Stimulated activated memory B cell treated with anti-CD40 and anti-IgM and Interleukin-4, amounts not matched to agents 10 μg/mL and 1 μg/mL and 100 μg/mL, for 72 hours (primary cell): ENCODE results near the gene HSPB7.
"Not testable (repeated sequence)": the region's sequence is repeated elsewhere in the genome, so short reads cannot be mapped to it uniquely, and the experiment has no call there.

Experiments used
- ATAC-seq: fragments of 150-1000 bp; cut with Tn5 transposase; 2 replicates; pipeline ENCODE4 v1.10.0; 2021
- H3K27ac Mint-ChIP-seq: one replicate; pipeline ENCODE4 v1.8.0; 2022; ENCODE audit warnings: mild to moderate bottlenecking, mixed read lengths
- H3K27me3 Mint-ChIP-seq: one replicate; pipeline ENCODE4 v1.8.0; 2022; ENCODE audit warnings: mixed read lengths
- H3K36me3 Mint-ChIP-seq: one replicate; pipeline ENCODE4 v1.8.0; 2022; ENCODE audit warnings: mixed read lengths
- H3K4me1 Mint-ChIP-seq: one replicate; pipeline ENCODE4 v1.8.0; 2022; ENCODE audit warnings: mixed read lengths
- H3K4me3 Mint-ChIP-seq: one replicate; pipeline ENCODE4 v1.8.0; 2022; ENCODE audit warnings: mild to moderate bottlenecking, moderate library complexity, mixed read lengths
- H3K9me3 Mint-ChIP-seq: one replicate; pipeline ENCODE4 v1.8.0; 2022; ENCODE audit warnings: mixed read lengths

The HSPB7 gene

GRCh38 chr1:16009678-16010077 lies 8.2 kb downstream of the HSPB7 start:
- H3K36me3 Mint-ChIP-seq, result no peaks in the 10 kb centered on the region
- ATAC-seq, result no peak
- H3K9me3 Mint-ChIP-seq, result no peaks in the 10 kb centered on the region
- H3K4me1 Mint-ChIP-seq, result peaks cover 52% of the 10 kb centered on the region
- no peak overlapping the region for H3K4me3 Mint-ChIP-seq
- H3K27me3 Mint-ChIP-seq, result no peaks in the 10 kb centered on the region
- H3K27ac Mint-ChIP-seq, result no peak overlapping the region

GRCh38 chr1:16009030-16009460 lies 8.8 kb downstream of the HSPB7 start:
- no peaks in the 10 kb centered on the region for H3K36me3 Mint-ChIP-seq
- H3K27me3 Mint-ChIP-seq, result no peaks in the 10 kb centered on the region
- H3K27ac Mint-ChIP-seq, result no peak overlapping the region
- no peaks in the 10 kb centered on the region for H3K9me3 Mint-ChIP-seq
- peaks cover 46% of the 10 kb centered on the region for H3K4me1 Mint-ChIP-seq
- peak; percentile 43 for ATAC-seq
- H3K4me3 Mint-ChIP-seq, result no peak overlapping the region

GRCh38 chr1:16007671-16008341 lies 10.0 kb downstream of the HSPB7 start:
- Mint-ChIP-seq H3K27ac (no peak overlapping the region), H3K4me1 (peaks cover 37% of the 10 kb centered on the region), H3K36me3 (no peaks in the 10 kb centered on the region), H3K9me3 (no peaks in the 10 kb centered on the region), H3K4me3 (no peak overlapping the region), H3K27me3 (no peaks in the 10 kb centered on the region)
- no peak for ATAC-seq

GRCh38 chr1:16006552-16007485 lies 11.0 kb downstream of the HSPB7 start:
- peak; percentile 76 for ATAC-seq
- H3K9me3 Mint-ChIP-seq, result no peaks in the 10 kb centered on the region
- no peak overlapping the region for H3K4me3 Mint-ChIP-seq
- H3K4me1 Mint-ChIP-seq, result peaks cover 31% of the 10 kb centered on the region
- peak overlapping the region; percentile 42 for H3K27ac Mint-ChIP-seq
- no peaks in the 10 kb centered on the region for H3K27me3 Mint-ChIP-seq
- no peaks in the 10 kb centered on the region for H3K36me3 Mint-ChIP-seq

- Mint-ChIP-seq H3K36me3 (no peaks in the 10 kb centered on the region), H3K27ac (peak overlapping the region; percentile 42), H3K4me1 (peaks cover 31% of the 10 kb centered on the region), H3K9me3 (no peaks in the 10 kb centered on the region), H3K4me3 (no peak overlapping the region), H3K27me3 (no peaks in the 10 kb centered on the region)
- ATAC-seq, result no peak
These were observed 11.8 kb downstream of the HSPB7 start for GRCh38 chr1:16006010-16006409.

- Mint-ChIP-seq H3K4me3 (no peak overlapping the region), H3K36me3 (no peaks in the 10 kb centered on the region), H3K4me1 (peaks cover 31% of the 10 kb centered on the region), H3K27me3 (no peaks in the 10 kb centered on the region), H3K27ac (no peak overlapping the region), H3K9me3 (no peaks in the 10 kb centered on the region)
- ATAC-seq, result no peak
These were observed 12.2 kb downstream of the HSPB7 start for GRCh38 chr1:16005597-16005996.

GRCh38 chr1:16001274-16001673 lies 16.6 kb downstream of the HSPB7 start:
- not testable (repeated sequence) for H3K4me3 Mint-ChIP-seq, ATAC-seq, H3K36me3 Mint-ChIP-seq, H3K27ac Mint-ChIP-seq, H3K9me3 Mint-ChIP-seq, H3K27me3 Mint-ChIP-seq
- H3K4me1 Mint-ChIP-seq, result peaks cover 14% of the 10 kb centered on the region

GRCh38 chr1:15998929-15999328 lies 18.9 kb downstream of the HSPB7 start:
- Mint-ChIP-seq H3K9me3 (no peaks in the 10 kb centered on the region), H3K4me3 (no peak overlapping the region), H3K27ac (no peak overlapping the region), H3K4me1 (no peaks in the 10 kb centered on the region), H3K36me3 (no peaks in the 10 kb centered on the region), H3K27me3 (no peaks in the 10 kb centered on the region)
- ATAC-seq, result no peak

- H3K27ac Mint-ChIP-seq, result peak overlapping the region; percentile 7
- H3K4me3 Mint-ChIP-seq, result no peak overlapping the region
- H3K27me3 Mint-ChIP-seq, result no peaks in the 10 kb centered on the region
- H3K9me3 Mint-ChIP-seq, result no peaks in the 10 kb centered on the region
- H3K4me1 Mint-ChIP-seq, result no peaks in the 10 kb centered on the region
- no peak for ATAC-seq
- no peaks in the 10 kb centered on the region for H3K36me3 Mint-ChIP-seq
These were observed 20.1 kb downstream of the HSPB7 start for GRCh38 chr1:15997637-15998280.

GRCh38 chr1:15997076-15997585 lies 20.7 kb downstream of the HSPB7 start:
- no peaks in the 10 kb centered on the region for H3K9me3 Mint-ChIP-seq
- H3K27ac Mint-ChIP-seq, result peak overlapping the region; percentile 7
- H3K4me3 Mint-ChIP-seq, result no peak overlapping the region
- no peaks in the 10 kb centered on the region for H3K4me1 Mint-ChIP-seq
- H3K27me3 Mint-ChIP-seq, result no peaks in the 10 kb centered on the region
- H3K36me3 Mint-ChIP-seq, result no peaks in the 10 kb centered on the region
- no peak for ATAC-seq

- H3K27ac Mint-ChIP-seq, result peak overlapping the region; percentile 14
- peak; percentile 52 for ATAC-seq
- no peaks in the 10 kb centered on the region for H3K9me3 Mint-ChIP-seq
- H3K27me3 Mint-ChIP-seq, result no peaks in the 10 kb centered on the region
- H3K4me3 Mint-ChIP-seq, result no peak overlapping the region
- no peaks in the 10 kb centered on the region for H3K4me1 Mint-ChIP-seq
- H3K36me3 Mint-ChIP-seq, result no peaks in the 10 kb centered on the region
These were observed 23.1 kb downstream of the HSPB7 start for GRCh38 chr1:15994590-15995351.

- H3K36me3 Mint-ChIP-seq, result no peaks in the 10 kb centered on the region
- H3K4me1 Mint-ChIP-seq, result no peaks in the 10 kb centered on the region
- H3K4me3 Mint-ChIP-seq, result no peak overlapping the region
- no peaks in the 10 kb centered on the region for H3K9me3 Mint-ChIP-seq
- ATAC-seq, result no peak
- no peaks in the 10 kb centered on the region for H3K27me3 Mint-ChIP-seq
- no peak overlapping the region for H3K27ac Mint-ChIP-seq
These were observed 23.8 kb downstream of the HSPB7 start for GRCh38 chr1:15994081-15994480.

- Mint-ChIP-seq H3K27me3 (no peaks in the 10 kb centered on the region), H3K4me1 (no peaks in the 10 kb centered on the region), H3K9me3 (no peaks in the 10 kb centered on the region), H3K4me3 (no peak overlapping the region), H3K27ac (no peak overlapping the region), H3K36me3 (no peaks in the 10 kb centered on the region)
- no peak for ATAC-seq
These were observed 24.2 kb downstream of the HSPB7 start for GRCh38 chr1:15993666-15994065.

GRCh38 chr1:15992582-15993500 lies 25.0 kb downstream of the HSPB7 start:
- ATAC-seq, result no peak
- Mint-ChIP-seq H3K9me3 (no peaks in the 10 kb centered on the region), H3K27me3 (no peaks in the 10 kb centered on the region), H3K4me3 (no peak overlapping the region), H3K36me3 (no peaks in the 10 kb centered on the region), H3K27ac (peak overlapping the region; percentile 54), H3K4me1 (no peaks in the 10 kb centered on the region)
